ENCODE measurements around the gene TMA7B.

- peak in 2 of 5 experiments; percentile 17 to 25 for TF ChIP-seq CTCF (IDR thresholded peaks at IDR 0.05)
- no peak for TF ChIP-seq POLR2A (IDR thresholded peaks at IDR 0.05)
These were observed at the start of gene TMA7B for GRCh38 chr22:39959640-39960447.

Measured in tibial nerve (tissue), 3 donors.